HL-60 (cell line): ENCODE results near the gene EPN2.

Source experiments
- DNase-seq, 2 experiments: peaks; one replicate each; pipeline ENCODE4 v3.0.0-alpha.2; 2010 to 2020; ENCODE audit warnings: low read depth in 1 of 2, low spot score in 1 of 2
- H3K27ac ChIP-seq: fragments of 250-450 bp; sonication (Bioruptor Pico); replicated peaks from 2 replicates; pipeline ENCODE4 v1.5.1; 2020; ENCODE audit warnings: mild to moderate bottlenecking, moderate library complexity
- H3K27me3 ChIP-seq: fragments of 250-450 bp; sonication (Bioruptor Pico); 2 replicates; pipeline ENCODE4 v1.5.1; 2021; ENCODE audit warnings: mild to moderate bottlenecking, moderate library complexity; ENCODE audit not compliant: insufficient read depth, poor library complexity, severe bottlenecking
- H3K4me3 ChIP-seq: replicated peaks from 2 replicates; pipeline ENCODE4 v1.5.1; 2011; ENCODE audit warnings: mild to moderate bottlenecking, control low read depth, low read length; ENCODE audit not compliant: insufficient read depth
- CTCF ChIP-seq: IDR thresholded peaks from one replicate; pipeline ENCODE4 v1.5.1; 2011; ENCODE audit warnings: low read length, control low read depth, inconsistent platforms; ENCODE audit not compliant: insufficient read depth
- GABPA ChIP-seq: IDR thresholded peaks from 2 replicates; pipeline ENCODE4 v1.6.1; 2012; ENCODE audit warnings: low read depth
- POLR2AphosphoS5 ChIP-seq: IDR thresholded peaks from 2 replicates; pipeline ENCODE4 v1.6.1; 2012; ENCODE audit warnings: low read depth
- SPI1 ChIP-seq: IDR thresholded peaks from 2 replicates; pipeline ENCODE4 v1.6.1; 2012; ENCODE audit warnings: low read depth, mild to moderate bottlenecking, borderline replicate concordance
- TF ChIP-seq, protein P1 (sequence below): IDR thresholded peaks from 2 replicates; pipeline ENCODE4 v1.6.1; 2012; ENCODE audit warnings: low read depth; ENCODE audit not compliant: insufficient replicate concordance

EPN2 gene

DNA sequence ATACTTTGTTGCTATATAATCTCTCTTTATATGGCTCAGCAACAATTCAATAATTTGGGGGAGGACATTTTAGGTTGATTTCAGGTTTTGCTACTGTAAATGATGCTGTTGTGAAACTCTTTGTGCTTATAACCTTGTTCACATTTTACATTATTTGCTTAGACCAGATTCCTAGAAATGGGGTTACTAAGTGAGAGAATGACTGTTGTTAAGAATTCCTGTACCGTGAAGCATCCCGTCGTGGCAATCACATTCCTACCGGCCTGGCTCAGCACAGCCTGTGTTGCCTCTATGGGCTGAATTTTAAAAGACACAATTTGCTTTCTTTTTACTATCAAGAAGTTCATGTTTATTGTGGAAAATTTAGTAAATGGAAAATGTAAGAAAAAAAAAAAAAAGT lies 94.0 kb downstream of the EPN2 start:
- no peak for TF ChIP-seq GABPA
- no peak overlapping the region for H3K4me3 ChIP-seq
- H3K27ac ChIP-seq, result no peak overlapping the region
- DNase-seq, result no peak
- no peaks in the 10 kb centered on the region for H3K27me3 ChIP-seq

GRCh38 chr17:19331543-19332245 lies 94.5 kb downstream of the EPN2 start:
- Histone ChIP-seq H3K4me3 (no peak overlapping the region), H3K27me3 (no peaks in the 10 kb centered on the region), H3K27ac (no peak overlapping the region)
- TF ChIP-seq CTCF (no peak), GABPA (no peak)
- TF ChIP-seq, protein P1, sequence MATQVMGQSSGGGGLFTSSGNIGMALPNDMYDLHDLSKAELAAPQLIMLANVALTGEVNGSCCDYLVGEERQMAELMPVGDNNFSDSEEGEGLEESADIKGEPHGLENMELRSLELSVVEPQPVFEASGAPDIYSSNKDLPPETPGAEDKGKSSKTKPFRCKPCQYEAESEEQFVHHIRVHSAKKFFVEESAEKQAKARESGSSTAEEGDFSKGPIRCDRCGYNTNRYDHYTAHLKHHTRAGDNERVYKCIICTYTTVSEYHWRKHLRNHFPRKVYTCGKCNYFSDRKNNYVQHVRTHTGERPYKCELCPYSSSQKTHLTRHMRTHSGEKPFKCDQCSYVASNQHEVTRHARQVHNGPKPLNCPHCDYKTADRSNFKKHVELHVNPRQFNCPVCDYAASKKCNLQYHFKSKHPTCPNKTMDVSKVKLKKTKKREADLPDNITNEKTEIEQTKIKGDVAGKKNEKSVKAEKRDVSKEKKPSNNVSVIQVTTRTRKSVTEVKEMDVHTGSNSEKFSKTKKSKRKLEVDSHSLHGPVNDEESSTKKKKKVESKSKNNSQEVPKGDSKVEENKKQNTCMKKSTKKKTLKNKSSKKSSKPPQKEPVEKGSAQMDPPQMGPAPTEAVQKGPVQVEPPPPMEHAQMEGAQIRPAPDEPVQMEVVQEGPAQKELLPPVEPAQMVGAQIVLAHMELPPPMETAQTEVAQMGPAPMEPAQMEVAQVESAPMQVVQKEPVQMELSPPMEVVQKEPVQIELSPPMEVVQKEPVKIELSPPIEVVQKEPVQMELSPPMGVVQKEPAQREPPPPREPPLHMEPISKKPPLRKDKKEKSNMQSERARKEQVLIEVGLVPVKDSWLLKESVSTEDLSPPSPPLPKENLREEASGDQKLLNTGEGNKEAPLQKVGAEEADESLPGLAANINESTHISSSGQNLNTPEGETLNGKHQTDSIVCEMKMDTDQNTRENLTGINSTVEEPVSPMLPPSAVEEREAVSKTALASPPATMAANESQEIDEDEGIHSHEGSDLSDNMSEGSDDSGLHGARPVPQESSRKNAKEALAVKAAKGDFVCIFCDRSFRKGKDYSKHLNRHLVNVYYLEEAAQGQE, result no peak
- no peak for DNase-seq

- Histone ChIP-seq H3K27ac (no peak overlapping the region), H3K4me3 (no peak overlapping the region), H3K27me3 (no peaks in the 10 kb centered on the region)
- TF ChIP-seq SPI1, result no peak
- no peak for DNase-seq
These were observed 95.4 kb downstream of the EPN2 start for GRCh38 chr17:19332371-19333131.

DNA sequence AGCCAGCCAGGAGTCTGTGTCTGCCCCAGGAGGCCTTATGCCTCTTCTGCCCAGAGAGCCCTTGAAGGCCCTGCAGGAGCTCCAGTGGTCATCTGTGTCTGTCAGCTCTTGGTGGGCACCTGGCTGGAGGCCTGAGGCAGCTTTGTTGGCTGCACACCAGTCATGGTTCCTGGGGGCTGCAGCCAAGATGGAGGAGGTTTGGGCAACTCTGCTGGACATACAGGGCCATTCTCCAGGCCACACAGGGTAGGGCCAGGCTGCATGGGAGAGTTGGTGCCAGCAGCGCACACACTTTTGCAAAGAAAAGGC lies 95.9 kb downstream of the EPN2 start:
- Histone ChIP-seq H3K27me3 (no peaks in the 10 kb centered on the region), H3K27ac (no peak overlapping the region), H3K4me3 (no peak overlapping the region)
- no peak for DNase-seq
- TF ChIP-seq CTCF (no peak), SPI1 (no peak), POLR2AphosphoS5 (no peak), GABPA (no peak)
- TF ChIP-seq, protein P1, result no peak
